Neural cell (in vitro differentiated cells): ENCODE measurements around the gene PROC. TPM values are rescaled to one million over a fixed set of nuclear protein-coding genes. Genes with fewer than 3 reads are reported as not detected.

Experiments used
- H2AFZ ChIP-seq: fragments of 200-600, 300-800 bp; sonication (generic), shearing (Covaris generic); 2 replicates; pipeline ENCODE4 v1.6.0; 2014; ENCODE audit warnings: low read depth, mild to moderate bottlenecking, antibody characterized with exemption, low read length, moderate library complexity
- H3F3A ChIP-seq: fragments of 200-600 bp; shearing (Covaris generic); 2 replicates; pipeline ENCODE4 v1.6.1; 2016; ENCODE audit warnings: mild to moderate bottlenecking, moderate library complexity, mixed read lengths, antibody characterized with exemption, low read length; ENCODE audit not compliant: insufficient read depth, poor library complexity, severe bottlenecking
- H3K27ac ChIP-seq: fragments of 200-600, 300-800 bp; sonication (generic), shearing (Covaris generic); 2 replicates; pipeline ENCODE4 v1.5.1; 2014; ENCODE audit warnings: mild to moderate bottlenecking, low read length, moderate library complexity
- H3K27me3 ChIP-seq: fragments of 300-800, 200-600 bp; sonication (generic), shearing (Covaris generic); 2 replicates; pipeline ENCODE4 v1.6.0; 2014; ENCODE audit warnings: mild to moderate bottlenecking, low read depth, low read length, moderate library complexity; ENCODE audit not compliant: insufficient read depth
- H3K36me3 ChIP-seq: fragments of 300-800, 200-600 bp; sonication (generic), shearing (Covaris generic); 2 replicates; pipeline ENCODE4 v1.5.1; 2014; ENCODE audit warnings: mild to moderate bottlenecking, antibody characterized with exemption, low read length, moderate library complexity; ENCODE audit not compliant: insufficient read depth
- H3K4me2 ChIP-seq: fragments of 300-800, 200-600 bp; sonication (generic), shearing (Covaris generic); 2 replicates; pipeline ENCODE4 v1.6.0; 2014; ENCODE audit warnings: mild to moderate bottlenecking, low read length
- H3K4me3 ChIP-seq: fragments of 300-800, 200-600 bp; sonication (generic), shearing (Covaris generic); 2 replicates; pipeline ENCODE4 v1.5.1; 2014; ENCODE audit warnings: mild to moderate bottlenecking, low read length, moderate library complexity
- H3K79me2 ChIP-seq: fragments of 200-600 bp; shearing (Covaris generic); replicated peaks from 2 replicates; pipeline ENCODE4 v1.6.0; 2014; ENCODE audit warnings: mild to moderate bottlenecking, low read length, moderate library complexity; ENCODE audit not compliant: insufficient read depth
- H3K9ac ChIP-seq: fragments of 300-800, 200-600 bp; sonication (generic), shearing (Covaris generic); 2 replicates; pipeline ENCODE4 v1.6.1; 2016; ENCODE audit warnings: mild to moderate bottlenecking, low read length, mixed read lengths
- H3K9me2 ChIP-seq: fragments of 200-600 bp; shearing (Covaris generic); 2 replicates; pipeline ENCODE4 v1.6.1; 2016; ENCODE audit warnings: mild to moderate bottlenecking, low read length, mixed read lengths; ENCODE audit not compliant: insufficient read depth
- H3K9me3 ChIP-seq: fragments of 200-600, 300-800 bp; sonication (generic), shearing (Covaris generic); 2 replicates; pipeline ENCODE4 v1.6.1; 2016; ENCODE audit warnings: mild to moderate bottlenecking, mixed run types, low read length, moderate library complexity, mixed read lengths
- H4K20me1 ChIP-seq: fragments of 200-600 bp; shearing (Covaris generic); 2 replicates; pipeline ENCODE4 v1.6.1; 2016; ENCODE audit warnings: mild to moderate bottlenecking, mixed run types; ENCODE audit not compliant: insufficient read depth
- EZH2 ChIP-seq: fragments of 200-600, 300-800 bp; shearing (Covaris generic), sonication (generic); IDR thresholded peaks from 2 replicates; pipeline ENCODE4 v1.6.1; 2014; ENCODE audit warnings: antibody characterized with exemption, low read length, borderline replicate concordance, mild to moderate bottlenecking; ENCODE audit not compliant: insufficient read depth, poor library complexity, severe bottlenecking
- POLR2AphosphoS5 ChIP-seq: IDR thresholded peaks from 2 replicates; pipeline ENCODE4 v1.6.1; 2012
- RAD21 ChIP-seq: fragments of 450-650 bp; conservative IDR thresholded peaks from 2 replicates; pipeline ENCODE4 v1.6.1; 2014; ENCODE audit warnings: antibody characterized with exemption, mild to moderate bottlenecking, moderate library complexity
- TAF1 ChIP-seq: IDR thresholded peaks from 2 replicates; pipeline ENCODE4 v1.6.1; 2012; ENCODE audit warnings: low read depth
- polyA plus RNA-seq: library from polyadenylated mRNA; depleted of rRNA; stranded (reverse); fragments of >200 nt; gene quantifications from 2 replicates; pipeline ENCODE4 v1.2.3, GENCODE V29; 2014
- small RNA-seq, 3 experiments: library from RNA; depleted of rRNA; stranded (forward); fragments of <200 nt; gene quantifications; one replicate each; pipeline ENCODE3, GENCODE V24; 2012

The PROC gene
- polyA plus RNA-seq, 1 donor from 2014 or later = 0.33 TPM

GRCh38 chr2:127475788-127476187, 57.6 kb downstream of the PROC start:
- Histone ChIP-seq H3K9me2 (no peaks in the 10 kb centered on the region), H3K9ac (no peak overlapping the region), H3K4me2 (no peak overlapping the region), H3K27me3 (no peaks in the 10 kb centered on the region), H3F3A (no peaks in the 10 kb centered on the region), H3K4me3 (no peak overlapping the region), H3K79me2 (no peaks in the 10 kb centered on the region), H3K36me3 (no peaks in the 10 kb centered on the region), H4K20me1 (no peaks in the 10 kb centered on the region), H2AFZ (no peak overlapping the region), H3K9me3 (no peaks in the 10 kb centered on the region), H3K27ac (no peak overlapping the region)
- TF ChIP-seq EZH2 (no peak), RAD21 (no peak), TAF1 (no peak), POLR2AphosphoS5 (no peak)

Small RNA genes lying within 50 kb of the gene (small RNA-seq; reads per million reads assigned to genes)
- 1.9 to 4.4 (median 2.0) reads per million in 3 experiments for gene MIR4783
- 0 to 0.16 (median 0) reads per million in 3 experiments for gene RNU4-48P

Other genes starting within 250 kb of the PROC start
- 0.84 and 2.3 TPM in 2 replicates for gene CYP27C1, start 198.1 kb upstream of the PROC start, polyA plus RNA-seq
- gene ERCC3, start 124.3 kb upstream of the PROC start, polyA plus RNA-seq = 112 and 132 TPM in 2 replicates
- gene MAP3K2, start 30.5 kb upstream of the PROC start, polyA plus RNA-seq = 27.8 and 37.0 TPM in 2 replicates
- gene IWS1, start 108.1 kb downstream of the PROC start, polyA plus RNA-seq = 39.2 and 49.3 TPM in 2 replicates
- 0.16 TPM in 1 of 2 replicates, not detected in the other for gene MYO7B, start 117.3 kb downstream of the PROC start, polyA plus RNA-seq
- not detected in 2 replicates for gene GPR17, start 227.7 kb downstream of the PROC start, polyA plus RNA-seq